ENCODE data around the gene ONECUT1.

- no peak for TF ChIP-seq POLR2A (IDR thresholded peaks at IDR 0.05; ENCODE audit: low read depth)
- TF ChIP-seq CTCF (IDR thresholded peaks at IDR 0.05): no peak
- TF ChIP-seq EP300 (IDR thresholded peaks at IDR 0.05): no peak
- TF ChIP-seq POLR2AphosphoS5 (IDR thresholded peaks at IDR 0.05): no peak
Measured at GRCh38 chr15:52790941-52791751, 1.0 kb upstream of the ONECUT1 start.

All from esophagus muscularis mucosa (tissue), 4 donors.